Stimulated activated CD4-positive, alpha-beta T cell treated with anti-CD3 and anti-CD28 coated beads, TNF-alpha, amount 100 ng/mL, for 24 hours (primary cell): Measurements from ENCODE around the gene AP2A1.

Experiments used
- DNase-seq, 3 experiments: peaks; one replicate each; pipeline ENCODE4 v3.0.0-alpha.2; 2020; ENCODE audit warnings: low read depth in 3 of 3

The AP2A1 gene

DNA sequence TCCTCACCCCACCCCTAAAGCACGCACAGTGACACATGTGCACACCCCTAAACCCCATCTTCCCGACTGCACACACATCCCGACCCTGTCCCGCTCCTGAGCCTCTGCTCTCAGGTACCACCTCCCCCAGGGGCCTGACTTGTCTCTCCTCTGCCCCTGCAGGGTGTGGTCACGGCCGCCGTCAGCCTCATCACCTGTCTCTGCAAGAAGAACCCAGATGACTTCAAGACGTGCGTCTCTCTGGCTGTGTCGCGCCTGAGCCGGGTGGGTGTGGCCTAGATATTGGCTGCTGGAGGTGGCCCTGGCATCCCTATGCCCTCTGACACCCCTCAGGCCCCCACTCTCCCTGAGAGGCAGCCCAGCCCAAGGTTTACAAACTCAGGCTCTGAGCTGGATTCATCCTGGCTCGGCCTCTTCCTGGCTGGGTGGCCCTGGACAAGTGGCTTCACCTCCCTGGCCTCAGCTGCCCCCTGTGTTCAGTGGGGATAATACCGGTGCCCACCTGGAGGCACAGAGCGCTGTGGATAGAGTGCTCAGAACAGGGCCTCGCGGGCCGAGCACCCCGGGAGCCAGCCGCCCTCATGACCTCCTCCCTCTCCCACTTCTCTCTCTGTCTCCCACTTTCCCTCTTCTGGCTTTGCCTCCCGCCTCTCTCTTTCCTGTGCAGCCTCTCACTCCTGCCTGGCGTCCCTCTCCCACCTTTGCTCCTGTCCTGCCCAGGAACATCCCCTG is 26.2 kb downstream of the AP2A1 start:
- no peak for DNase-seq

GRCh38 chr19:49793561-49793840 is 26.7 kb downstream of the AP2A1 start:
- peak in 1 of 3 experiments; percentile 6 for DNase-seq

GRCh38 chr19:49795615-49796014 is 28.8 kb downstream of the AP2A1 start:
- DNase-seq, result no peak

DNA sequence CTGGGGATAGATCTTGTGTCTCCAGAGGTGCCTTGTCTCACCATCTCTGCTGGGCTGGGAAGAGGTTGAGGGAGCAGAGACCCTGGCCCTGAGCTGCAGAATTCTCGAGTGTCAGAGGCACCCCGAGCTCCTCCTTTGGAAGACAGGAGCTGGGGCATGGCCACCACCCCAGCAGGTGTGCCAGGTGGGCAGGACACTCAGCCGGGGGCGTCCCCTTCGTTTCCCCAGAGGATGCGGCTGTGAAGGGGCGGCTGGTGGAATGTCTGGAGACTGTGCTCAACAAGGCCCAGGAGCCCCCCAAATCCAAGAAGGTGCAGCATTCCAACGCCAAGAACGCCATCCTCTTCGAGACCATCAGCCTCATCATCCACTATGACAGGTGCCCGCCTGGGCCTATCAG is 31.8 kb downstream of the AP2A1 start:
- no peak for DNase-seq

DNA sequence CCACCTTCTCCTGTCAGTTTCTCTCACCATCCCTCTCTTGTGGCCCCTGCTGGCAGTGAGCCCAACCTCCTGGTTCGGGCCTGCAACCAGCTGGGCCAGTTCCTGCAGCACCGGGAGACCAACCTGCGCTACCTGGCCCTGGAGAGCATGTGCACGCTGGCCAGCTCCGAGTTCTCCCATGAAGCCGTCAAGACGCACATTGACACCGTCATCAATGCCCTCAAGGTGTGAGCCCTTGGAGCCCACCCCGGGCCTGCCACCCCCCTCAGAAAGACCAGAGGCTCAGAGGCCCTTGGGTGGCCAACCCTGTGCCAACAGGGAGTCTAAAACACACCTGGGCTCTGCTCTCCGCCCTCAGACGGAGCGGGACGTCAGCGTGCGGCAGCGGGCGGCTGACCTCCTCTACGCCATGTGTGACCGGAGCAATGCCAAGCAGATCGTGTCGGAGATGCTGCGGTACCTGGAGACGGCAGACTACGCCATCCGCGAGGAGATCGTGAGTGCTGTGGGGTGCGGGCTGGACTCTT is 32.5 kb downstream of the AP2A1 start:
- DNase-seq, result no peak

DNA sequence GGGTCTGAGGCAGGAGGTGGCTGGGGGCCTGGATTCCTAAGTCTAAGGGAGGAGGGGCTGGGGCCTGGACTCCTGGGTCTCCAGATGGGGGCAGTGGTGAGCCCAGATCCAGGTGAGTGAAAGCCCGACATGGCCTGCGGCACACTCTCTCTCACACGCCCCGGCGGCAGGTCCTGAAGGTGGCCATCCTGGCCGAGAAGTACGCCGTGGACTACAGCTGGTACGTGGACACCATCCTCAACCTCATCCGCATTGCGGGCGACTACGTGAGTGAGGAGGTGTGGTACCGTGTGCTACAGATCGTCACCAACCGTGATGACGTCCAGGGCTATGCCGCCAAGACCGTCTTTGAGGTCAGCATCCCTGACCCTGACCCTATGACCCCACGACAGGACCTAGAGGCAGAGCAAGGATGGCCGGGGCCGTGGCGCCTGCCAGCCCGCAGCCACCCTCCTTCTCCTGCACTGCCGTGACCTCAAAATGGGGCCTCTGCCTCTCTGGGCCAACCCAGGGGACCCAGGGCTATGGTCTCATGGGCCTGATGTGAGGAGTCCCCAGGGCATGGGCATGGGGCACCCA is 33.1 kb downstream of the AP2A1 start:
- DNase-seq, result no peak

GRCh38 chr19:49800771-49801170 is 34.0 kb downstream of the AP2A1 start:
- DNase-seq, result no peak

- no peak for DNase-seq
Measured at GRCh38 chr19:49801401-49801888, 34.6 kb downstream of the AP2A1 start.

DNA sequence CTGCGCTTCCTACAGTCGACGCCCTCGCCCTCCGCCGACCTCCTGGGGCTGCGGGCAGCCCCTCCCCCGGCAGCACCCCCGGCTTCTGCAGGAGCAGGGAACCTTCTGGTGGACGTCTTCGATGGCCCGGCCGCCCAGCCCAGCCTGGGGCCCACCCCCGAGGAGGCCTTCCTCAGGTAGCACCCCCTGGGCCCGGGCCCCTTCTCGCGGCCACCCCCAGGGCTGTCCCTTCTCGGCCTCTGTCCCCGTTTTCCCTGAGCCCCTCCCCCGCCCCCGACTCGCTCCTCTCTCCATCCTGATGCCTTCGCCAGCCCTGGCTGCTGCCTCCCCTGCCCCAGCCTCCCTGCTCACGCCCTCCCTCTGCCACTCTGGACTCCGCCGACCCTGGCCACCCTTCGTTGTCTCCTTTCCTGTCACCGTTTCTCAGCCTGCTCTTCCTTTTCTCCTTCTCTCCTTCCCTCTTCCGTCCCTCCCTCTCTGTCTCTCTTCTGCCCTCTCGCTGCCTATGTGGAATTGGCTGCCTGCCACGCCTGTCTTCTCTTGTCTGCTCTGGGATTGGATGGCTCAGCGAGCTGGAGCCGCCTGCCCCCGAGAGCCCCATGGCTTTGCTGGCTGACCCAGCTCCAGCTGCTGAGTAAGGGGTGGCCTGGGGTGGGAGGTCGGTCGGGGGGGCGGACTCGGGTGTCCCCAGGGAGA is 35.3 kb downstream of the AP2A1 start:
- no peak for DNase-seq

GRCh38 chr19:49802836-49803528 is 36.2 kb downstream of the AP2A1 start:
- DNase-seq, result no peak

DNA sequence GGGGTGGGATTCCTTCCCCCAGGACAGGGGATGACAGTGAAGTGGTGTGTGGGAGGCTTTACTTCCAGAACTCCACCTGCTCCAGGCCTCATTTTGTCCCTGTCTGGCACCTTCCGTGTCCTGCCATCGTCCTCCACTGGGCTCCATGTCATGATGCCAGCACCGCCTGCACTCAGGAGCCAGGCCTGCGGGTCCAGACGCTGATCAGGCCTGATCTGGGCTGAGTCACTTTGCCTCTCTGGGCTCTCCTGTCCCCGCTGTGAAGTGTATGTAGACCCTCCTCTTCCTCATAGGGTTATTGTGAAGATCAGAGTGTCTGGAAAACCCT is 36.7 kb downstream of the AP2A1 start:
- no peak for DNase-seq

DNA sequence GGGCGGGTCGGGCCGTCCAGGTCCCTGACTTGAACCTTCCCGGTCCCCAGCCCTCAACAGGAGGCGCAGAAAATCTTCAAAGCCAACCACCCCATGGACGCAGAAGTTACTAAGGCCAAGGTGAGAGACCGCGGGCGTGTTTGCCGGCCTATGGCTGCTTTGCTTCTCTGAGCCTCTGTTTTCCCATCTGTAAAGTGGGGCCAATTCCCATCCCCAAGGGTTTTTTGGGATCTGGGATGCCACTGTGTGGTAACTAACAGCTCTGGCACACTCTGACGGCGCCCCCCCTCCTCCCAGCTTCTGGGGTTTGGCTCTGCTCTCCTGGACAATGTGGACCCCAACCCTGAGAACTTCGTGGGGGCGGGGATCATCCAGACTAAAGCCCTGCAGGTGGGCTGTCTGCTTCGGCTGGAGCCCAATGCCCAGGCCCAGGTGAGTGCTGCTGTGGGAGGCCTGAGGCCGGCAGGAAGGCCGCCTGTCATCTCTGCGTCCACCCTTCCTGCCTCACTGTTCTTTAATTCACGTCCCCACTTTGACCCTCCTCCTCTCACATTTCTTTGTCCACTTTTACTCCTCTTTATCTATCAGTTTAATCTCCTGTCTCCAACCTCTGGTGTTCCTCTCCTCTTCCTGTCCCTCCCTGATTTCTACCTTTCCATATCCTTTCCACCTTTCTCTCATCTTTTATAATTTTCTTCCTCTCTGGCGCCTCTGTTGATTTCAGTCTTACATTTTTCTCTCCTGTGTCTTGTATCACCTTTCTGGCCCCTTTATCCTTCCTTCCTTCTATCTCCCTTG is 39.2 kb downstream of the AP2A1 start:
- no peak for DNase-seq

DNA sequence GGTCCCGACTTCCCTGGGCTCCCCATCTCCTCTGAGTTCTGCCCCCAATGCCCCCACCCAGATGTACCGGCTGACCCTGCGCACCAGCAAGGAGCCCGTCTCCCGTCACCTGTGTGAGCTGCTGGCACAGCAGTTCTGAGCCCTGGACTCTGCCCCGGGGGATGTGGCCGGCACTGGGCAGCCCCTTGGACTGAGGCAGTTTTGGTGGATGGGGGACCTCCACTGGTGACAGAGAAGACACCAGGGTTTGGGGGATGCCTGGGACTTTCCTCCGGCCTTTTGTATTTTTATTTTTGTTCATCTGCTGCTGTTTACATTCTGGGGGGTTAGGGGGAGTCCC is 39.8 kb downstream of the AP2A1 start:
- DNase-seq, result no peak

DNA sequence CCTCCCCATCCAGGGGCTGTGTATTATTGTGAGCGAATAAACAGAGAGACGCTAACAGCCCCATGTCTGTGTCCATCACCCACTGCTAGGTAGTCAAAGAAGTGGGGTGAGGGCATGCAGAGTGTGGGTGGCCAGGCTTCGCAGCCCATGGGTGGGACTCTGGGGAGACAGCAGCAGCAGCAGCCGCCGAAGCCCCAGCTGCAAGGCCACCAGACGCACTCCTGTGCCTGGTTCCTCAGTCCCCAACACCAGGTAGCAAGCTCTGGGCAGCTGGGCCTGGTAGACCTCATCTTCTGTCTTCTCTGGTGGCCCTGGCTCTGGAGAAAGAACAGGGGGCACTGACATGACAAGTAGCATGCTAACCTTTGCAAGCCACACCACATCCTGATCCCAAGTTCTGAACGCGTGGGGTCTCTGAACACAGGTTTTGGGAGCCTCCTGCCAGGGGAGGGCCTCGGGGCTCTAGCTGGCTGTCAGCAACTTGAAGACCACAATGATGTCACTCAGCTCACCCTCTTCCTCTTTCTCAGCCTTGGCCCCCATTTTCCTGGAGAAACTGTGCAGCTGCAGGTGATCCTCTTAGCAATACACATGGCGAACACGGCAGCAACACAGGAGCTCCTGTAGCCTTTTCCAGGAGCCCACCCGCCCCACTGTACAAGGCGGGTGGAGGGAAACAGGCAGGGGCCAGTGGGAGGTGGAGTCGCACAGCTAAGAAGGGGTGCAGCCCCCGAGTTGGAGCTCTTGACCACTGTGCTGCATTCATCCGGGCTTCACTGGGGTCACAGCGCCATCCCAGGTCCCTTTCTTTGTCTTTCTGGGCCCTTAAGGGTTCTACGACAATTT is 40.5 kb downstream of the AP2A1 start:
- no peak for DNase-seq

DNA sequence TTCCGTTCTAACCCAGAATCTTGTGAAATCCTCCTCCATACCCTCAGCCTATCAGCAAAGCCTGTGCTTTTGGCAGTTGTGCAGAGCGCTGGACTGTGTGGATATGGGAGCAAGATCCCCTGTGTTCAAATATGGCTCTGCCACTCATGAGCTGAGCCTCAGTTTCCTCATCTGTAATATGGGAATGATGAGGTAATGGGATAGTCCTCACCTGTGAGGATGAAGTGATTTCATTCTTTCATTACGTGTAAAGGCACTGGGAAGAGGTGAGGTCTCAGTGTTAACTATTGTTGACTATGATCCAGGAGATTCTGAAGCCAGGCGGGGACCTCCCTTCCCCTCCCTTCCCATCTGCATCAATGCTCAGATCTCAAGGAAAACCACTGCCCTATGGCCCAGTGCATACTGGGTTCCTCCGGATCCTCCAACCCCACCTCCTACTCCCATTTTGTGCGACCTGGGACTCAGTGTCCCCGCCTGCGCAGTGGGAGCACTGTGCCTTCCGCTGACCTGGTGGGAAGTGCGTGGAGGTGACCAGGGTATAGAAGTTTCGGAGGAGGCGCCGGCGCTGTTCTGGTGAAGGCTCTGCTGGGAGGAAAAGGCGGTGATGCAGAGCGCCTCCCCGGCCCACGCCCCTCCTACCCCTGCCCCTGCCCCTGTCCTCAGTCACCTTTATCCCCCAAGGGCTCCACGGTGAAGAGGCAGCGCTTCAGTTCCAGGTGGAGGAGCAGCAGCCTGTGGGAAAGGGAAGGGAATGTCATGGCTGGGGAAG is 41.3 kb downstream of the AP2A1 start:
- DNase-seq, result no peak

GRCh38 chr19:49808711-49809159 is 41.9 kb downstream of the AP2A1 start:
- DNase-seq, result peak; percentile 73 to 85 (median 73)

- DNase-seq, result peak in 2 of 3 experiments; percentile 17 to 45
Measured at GRCh38 chr19:49809160-49809940, 42.5 kb downstream of the AP2A1 start.

DNA sequence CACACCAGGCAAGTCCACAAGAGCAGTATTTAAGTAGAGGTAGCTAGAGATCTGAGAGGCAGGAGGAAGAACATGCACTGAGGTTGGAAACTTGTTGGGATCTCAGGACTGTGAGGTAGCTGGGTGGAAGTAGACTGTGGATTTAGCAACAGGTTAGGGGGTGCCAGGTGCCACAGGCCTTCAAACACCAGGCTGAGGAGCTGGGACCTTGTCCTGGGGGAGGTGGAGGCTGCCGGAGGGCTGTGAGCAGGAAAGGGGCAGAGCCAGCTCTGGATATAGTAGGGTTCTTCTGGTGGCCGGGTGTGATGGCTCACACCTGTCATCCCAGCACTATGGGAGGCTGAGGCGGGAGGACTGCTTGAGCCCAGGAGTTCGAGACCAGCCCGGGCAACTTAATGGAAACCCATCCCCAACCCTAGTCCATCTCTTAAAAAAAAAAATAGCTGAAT is 43.2 kb downstream of the AP2A1 start:
- no peak for DNase-seq

DNA sequence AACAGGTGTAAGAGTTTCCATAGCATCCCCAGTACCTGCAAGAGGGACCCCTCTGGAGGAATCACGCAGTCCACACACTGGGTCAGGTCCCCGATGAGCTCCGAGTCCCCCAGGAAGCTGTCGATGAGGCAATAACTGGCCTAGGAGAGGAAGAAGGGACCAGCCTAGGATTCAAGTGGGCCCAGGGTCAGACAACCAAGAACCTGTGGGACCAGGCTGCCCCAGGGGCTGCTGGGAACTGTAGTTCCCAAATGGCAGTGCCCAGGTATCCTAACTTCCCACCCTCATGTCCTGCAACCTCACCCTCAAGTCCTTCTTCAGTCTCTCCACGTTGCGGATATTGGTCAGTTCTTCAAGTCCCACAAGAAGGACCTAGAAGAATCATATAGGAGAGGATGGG is 44.5 kb downstream of the AP2A1 start:
- DNase-seq, result no peak
